IPS-18c (cell line): Measurements from ENCODE around the gene GRAMD2B.
"Not testable (repeated sequence)": the region's sequence is repeated elsewhere in the genome, so short reads cannot be mapped to it uniquely, and the experiment has no call there.

Experiments
- H3K4me3 ChIP-seq: 2 replicates; pipeline ENCODE4 v1.7.0; 2013; ENCODE audit warnings: low read depth, mild to moderate bottlenecking, low read length, moderate library complexity; ENCODE audit not compliant: insufficient read depth
- H3K9me3 ChIP-seq: one replicate; pipeline ENCODE4 v1.6.1; 2013; ENCODE audit warnings: mild to moderate bottlenecking, low read length, moderate library complexity; ENCODE audit not compliant: control insufficient read depth, insufficient read depth

GRAMD2B gene

DNA sequence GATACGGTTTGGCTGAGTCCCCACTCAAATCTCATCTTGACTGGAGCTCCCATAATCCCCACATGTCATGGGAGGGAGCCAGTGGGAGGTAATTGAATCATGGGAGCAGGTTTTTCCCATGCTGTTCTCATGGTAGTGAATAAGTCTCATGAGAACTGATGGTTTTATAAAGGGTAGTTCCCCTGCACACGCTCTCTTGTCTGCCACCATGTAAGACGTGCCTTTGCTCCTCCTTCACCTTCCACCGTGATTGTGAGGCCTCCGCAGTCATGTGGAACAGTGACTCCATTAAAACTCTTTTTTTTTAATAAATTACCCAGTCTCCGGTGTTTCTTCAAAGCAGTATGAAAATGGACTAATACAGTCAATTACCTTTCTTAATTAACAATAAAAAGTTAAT lies 16.5 kb downstream of the GRAMD2B start:
- H3K9me3 ChIP-seq, H3K4me3 ChIP-seq: not testable (repeated sequence)

- H3K9me3 ChIP-seq: peaks cover 2% of the 10 kb centered on the region
- H3K4me3 ChIP-seq: no peak overlapping the region
Observed at GRCh38 chr5:126441230-126441629, 18.0 kb downstream of the GRAMD2B start.

- H3K9me3 ChIP-seq: peaks cover 2% of the 10 kb centered on the region
- no peak overlapping the region for H3K4me3 ChIP-seq
Observed at GRCh38 chr5:126443374-126443851, 20.2 kb downstream of the GRAMD2B start.

GRCh38 chr5:126444137-126444536 lies 20.9 kb downstream of the GRAMD2B start:
- no peaks in the 10 kb centered on the region for H3K9me3 ChIP-seq
- no peak overlapping the region for H3K4me3 ChIP-seq

GRCh38 chr5:126445502-126446174 lies 22.4 kb downstream of the GRAMD2B start:
- no peaks in the 10 kb centered on the region for H3K9me3 ChIP-seq
- no peak overlapping the region for H3K4me3 ChIP-seq

DNA sequence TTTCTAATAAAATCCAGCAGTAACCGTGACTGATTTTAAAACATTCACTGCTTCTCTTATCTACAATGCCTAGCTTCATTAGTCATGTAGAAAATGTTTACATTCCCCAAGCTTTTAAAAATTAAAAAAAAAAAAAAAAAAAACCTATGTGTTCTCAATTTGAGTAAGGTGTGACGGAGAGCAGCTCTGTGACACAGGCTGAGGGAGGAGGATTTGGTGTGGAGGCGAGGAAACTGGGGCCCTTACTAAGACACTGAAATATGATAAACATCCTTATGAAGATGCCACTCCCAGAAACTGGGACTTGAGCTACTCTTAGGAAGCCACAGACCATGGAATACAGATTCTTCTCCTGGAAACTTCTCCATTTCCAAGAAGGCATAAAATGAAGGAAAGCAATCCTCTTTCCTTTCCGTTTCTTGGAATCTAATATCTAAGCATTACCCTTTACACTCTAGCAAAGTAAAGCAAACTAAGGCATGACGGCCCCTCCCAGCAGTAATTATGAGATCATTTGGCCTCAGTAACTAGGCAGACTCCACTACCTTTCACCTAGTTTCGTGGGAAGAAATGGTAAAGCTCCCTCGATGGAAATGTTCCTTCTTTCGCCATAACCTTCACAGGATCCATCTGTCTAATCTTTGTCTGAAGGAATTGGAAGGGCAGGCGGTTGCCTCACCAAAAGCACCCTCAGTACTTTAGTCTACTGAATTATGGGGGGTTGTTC lies 23.5 kb downstream of the GRAMD2B start:
- Histone ChIP-seq H3K4me3 (no peak overlapping the region), H3K9me3 (no peaks in the 10 kb centered on the region)

DNA sequence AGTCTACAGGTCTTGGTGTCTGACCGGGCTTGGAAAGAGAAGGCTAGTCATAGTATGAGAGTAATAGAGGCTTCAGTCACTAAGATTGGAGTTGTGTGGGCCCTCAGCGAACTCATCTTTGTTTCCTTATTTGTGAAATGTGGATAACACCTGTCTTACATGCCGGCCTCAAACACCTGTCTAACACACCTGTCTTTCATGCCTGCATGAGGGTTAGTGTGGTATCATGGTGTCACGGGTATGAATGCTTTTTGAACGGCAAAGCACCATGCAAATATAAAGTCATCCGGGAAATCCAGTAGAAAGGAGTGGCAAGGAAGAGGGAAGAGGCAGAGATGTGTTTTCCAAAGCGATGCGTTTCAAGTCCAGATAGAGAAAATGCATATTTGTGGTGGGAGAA lies 25.5 kb downstream of the GRAMD2B start:
- Histone ChIP-seq H3K4me3 (no peak overlapping the region), H3K9me3 (no peaks in the 10 kb centered on the region)

GRCh38 chr5:126449751-126450271 lies 26.6 kb downstream of the GRAMD2B start:
- H3K4me3 ChIP-seq: no peak overlapping the region
- H3K9me3 ChIP-seq: no peaks in the 10 kb centered on the region

GRCh38 chr5:126450346-126450745 lies 27.1 kb downstream of the GRAMD2B start:
- Histone ChIP-seq H3K4me3 (no peak overlapping the region), H3K9me3 (no peaks in the 10 kb centered on the region)

- no peak overlapping the region for H3K4me3 ChIP-seq
Observed at GRCh38 chr5:126450907-126451306, 27.7 kb downstream of the GRAMD2B start.

DNA sequence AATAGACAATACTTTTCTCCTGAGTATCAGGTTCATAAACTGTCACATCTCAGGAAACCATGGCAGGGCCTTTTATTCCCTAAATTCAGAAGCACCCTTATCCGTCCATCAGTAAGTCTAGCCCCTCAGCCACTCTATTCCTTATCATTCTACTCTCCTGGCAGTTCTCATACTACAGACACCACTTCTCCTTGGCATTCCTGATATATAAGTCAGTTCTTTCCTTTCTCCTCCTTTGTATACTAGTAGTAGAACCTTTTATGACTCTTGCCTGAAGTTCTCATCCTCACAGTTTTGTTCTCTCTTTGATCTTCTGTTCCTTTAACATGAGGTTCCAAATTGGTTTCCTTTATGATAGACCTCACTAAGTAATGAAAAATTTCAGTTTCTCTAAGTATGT lies 29.3 kb downstream of the GRAMD2B start:
- H3K4me3 ChIP-seq: no peak overlapping the region

More at GRCh38 chr5:126450907-126451306, 27.7 kb downstream of the GRAMD2B start:
- no peaks in the 10 kb centered on the region for H3K9me3 ChIP-seq

GRCh38 chr5:126454081-126454480 lies 30.9 kb downstream of the GRAMD2B start:
- no peaks in the 10 kb centered on the region for H3K9me3 ChIP-seq
- no peak overlapping the region for H3K4me3 ChIP-seq

More for the DNA sequence above, 29.3 kb downstream of the GRAMD2B start:
- H3K9me3 ChIP-seq: no peaks in the 10 kb centered on the region

DNA sequence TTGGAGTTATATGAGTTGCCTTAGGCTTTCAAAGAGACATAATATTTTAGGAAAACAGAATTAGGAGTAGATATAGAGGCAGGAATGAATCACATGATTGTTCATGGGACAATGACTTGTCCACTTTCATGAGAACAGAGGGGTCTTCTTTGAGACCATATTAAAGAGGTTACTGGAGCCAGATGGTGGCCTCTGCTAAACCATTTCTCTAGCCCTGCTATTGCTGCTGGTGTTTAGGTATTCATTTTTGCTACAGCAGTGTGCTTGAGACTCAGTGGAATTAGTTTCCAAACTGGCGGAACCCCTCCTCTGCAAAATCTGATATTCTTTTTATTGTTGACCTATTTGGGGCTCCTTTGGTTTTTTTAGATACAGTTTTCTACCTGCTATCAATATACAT lies 31.3 kb downstream of the GRAMD2B start:
- no peak overlapping the region for H3K4me3 ChIP-seq
- H3K9me3 ChIP-seq: no peaks in the 10 kb centered on the region

GRCh38 chr5:126455264-126455663 lies 32.1 kb downstream of the GRAMD2B start:
- H3K9me3 ChIP-seq: no peaks in the 10 kb centered on the region
- no peak overlapping the region for H3K4me3 ChIP-seq

DNA sequence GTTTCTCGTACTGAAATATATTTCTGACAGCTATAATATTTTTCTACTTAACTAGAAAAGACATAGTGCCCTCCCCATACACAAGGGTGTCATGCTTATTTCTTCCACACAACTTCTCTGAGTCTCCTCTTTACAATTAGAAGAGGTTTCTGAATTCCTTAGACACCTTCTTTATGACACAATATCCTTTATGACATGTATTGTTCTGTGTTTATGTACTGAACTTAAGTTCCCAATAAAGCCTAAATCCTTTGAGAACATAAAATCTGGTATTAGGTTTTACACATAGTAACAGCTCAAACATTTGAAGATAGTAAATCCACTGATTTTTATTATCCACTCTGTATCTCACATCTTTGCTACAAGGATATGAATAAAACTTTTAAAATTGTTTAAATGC lies 32.5 kb downstream of the GRAMD2B start:
- Histone ChIP-seq H3K9me3 (no peaks in the 10 kb centered on the region), H3K4me3 (no peak overlapping the region)

GRCh38 chr5:126456217-126456820 lies 33.1 kb downstream of the GRAMD2B start:
- Histone ChIP-seq H3K9me3 (no peaks in the 10 kb centered on the region), H3K4me3 (no peak overlapping the region)

DNA sequence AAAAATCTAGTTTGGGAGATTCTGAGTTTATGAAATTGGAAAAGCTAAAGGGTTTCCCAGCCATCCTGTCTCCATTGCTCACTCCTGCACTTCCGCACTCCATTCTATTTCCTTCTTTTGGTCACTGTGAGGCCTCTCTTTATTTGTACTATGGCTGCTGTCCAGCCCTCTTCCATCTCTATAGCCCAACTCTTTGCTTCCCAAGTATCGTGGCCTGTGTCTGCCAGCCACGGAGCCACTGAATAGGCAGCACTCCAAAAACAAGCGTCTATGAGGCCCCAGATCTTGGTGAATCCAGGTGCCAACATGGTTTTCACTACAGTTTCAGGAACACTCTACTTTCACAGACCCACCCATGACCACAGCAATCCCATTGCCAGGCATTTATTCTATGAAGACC lies 37.2 kb downstream of the GRAMD2B start:
- Histone ChIP-seq H3K9me3 (no peaks in the 10 kb centered on the region), H3K4me3 (no peak overlapping the region)

GRCh38 chr5:126460977-126461376 lies 37.8 kb downstream of the GRAMD2B start:
- Histone ChIP-seq H3K4me3 (no peak overlapping the region), H3K9me3 (no peaks in the 10 kb centered on the region)
